SK-N-SH treated with all-trans-retinoic acid at 6 μM for 48 hours (cell line): ENCODE results near the gene CCDC40.
"Not testable (repeated sequence)": the region's sequence is repeated elsewhere in the genome, so short reads cannot be mapped to it uniquely, and the experiment has no call there.

Experiments
- ATAC-seq: fragments of 200-7000 bp; cut with Tn5 transposase; 3 replicates; pipeline ENCODE4 v1.9.1; 2020; ENCODE audit warnings: mild to moderate bottlenecking, moderate library complexity
- ARNTL ChIP-seq: fragments of 450-650 bp; formaldehyde crosslinking; IDR thresholded peaks from 2 replicates; pipeline ENCODE4 v1.5.0; 2020; ENCODE audit warnings: low read depth, mild to moderate bottlenecking, moderate library complexity, borderline replicate concordance
- BACH2 ChIP-seq: fragments of 250-450 bp; sonication (Bioruptor Pico); IDR thresholded peaks from 2 replicates; pipeline ENCODE4 v1.9.0; 2021; ENCODE audit warnings: mild to moderate bottlenecking, borderline replicate concordance
- CSDC2 ChIP-seq: fragments of 250-450 bp; sonication (Bioruptor Pico); IDR thresholded peaks from 2 replicates; pipeline ENCODE4 v1.5.0; 2020; ENCODE audit warnings: mild to moderate bottlenecking, moderate library complexity
- GLIS3 ChIP-seq: fragments of 250-450 bp; sonication (Bioruptor Pico); IDR thresholded peaks from 2 replicates; pipeline ENCODE4 v1.5.0; 2020; ENCODE audit warnings: mild to moderate bottlenecking, moderate library complexity
- ISL1 ChIP-seq: fragments of 250-450 bp; sonication (Bioruptor Pico); IDR thresholded peaks from 2 replicates; pipeline ENCODE4 v2.1.2; 2022; ENCODE audit warnings: mild to moderate bottlenecking, moderate library complexity
- OSR1 ChIP-seq: fragments of 250-450 bp; sonication (Bioruptor Pico); IDR thresholded peaks from 2 replicates; pipeline ENCODE4 v1.8.0; 2022; ENCODE audit warnings: moderate library complexity, mild to moderate bottlenecking, inconsistent platforms
- SNAI2 ChIP-seq: fragments of 250-450 bp; sonication (Bioruptor Pico); IDR thresholded peaks from 2 replicates; pipeline ENCODE4 v1.5.0; 2020; ENCODE audit warnings: mild to moderate bottlenecking, moderate library complexity
- TCF4 ChIP-seq: fragments of 250-450 bp; sonication (Bioruptor Pico); IDR thresholded peaks from 2 replicates; pipeline ENCODE4 v1.8.0; 2021; ENCODE audit warnings: mild to moderate bottlenecking, moderate library complexity, borderline replicate concordance
- ZFP3 ChIP-seq: fragments of 250-450 bp; sonication (Bioruptor Pico); IDR thresholded peaks from 2 replicates; pipeline ENCODE4 v1.5.0; 2020; ENCODE audit warnings: mild to moderate bottlenecking, moderate library complexity
- ZNF565 ChIP-seq: fragments of 450-650 bp; formaldehyde crosslinking; conservative IDR thresholded peaks from 2 replicates; pipeline ENCODE4 v1.5.0; 2020; ENCODE audit warnings: low read depth, mild to moderate bottlenecking, moderate library complexity
- ZNF70 ChIP-seq: fragments of 450-650 bp; formaldehyde crosslinking; IDR thresholded peaks from 2 replicates; pipeline ENCODE4 v1.5.0; 2020; ENCODE audit warnings: mild to moderate bottlenecking, moderate library complexity
- ZNF8 ChIP-seq: fragments of 450-650 bp; formaldehyde crosslinking; IDR thresholded peaks from 2 replicates; pipeline ENCODE4 v1.5.0; 2020; ENCODE audit warnings: mild to moderate bottlenecking, moderate library complexity
- TF ChIP-seq, protein P1 (sequence below): fragments of 250-450 bp; sonication (Bioruptor Pico); IDR thresholded peaks from 2 replicates; pipeline ENCODE4 v1.5.0; 2020; ENCODE audit warnings: mild to moderate bottlenecking, moderate library complexity
- TF ChIP-seq, protein P2 (sequence below): fragments of 250-450 bp; sonication (Bioruptor Pico); IDR thresholded peaks from 2 replicates; pipeline ENCODE4 v1.5.1; 2020; ENCODE audit warnings: low read depth, mild to moderate bottlenecking, moderate library complexity
- TF ChIP-seq, protein P3 (sequence below): fragments of 250-450 bp; sonication (Bioruptor Pico); IDR thresholded peaks from 2 replicates; pipeline ENCODE4 v1.8.0; 2020; ENCODE audit warnings: mild to moderate bottlenecking, moderate library complexity, borderline replicate concordance
- TF ChIP-seq, protein P4 (sequence below): fragments of 250-450 bp; sonication (Bioruptor Pico); IDR thresholded peaks from 2 replicates; pipeline ENCODE4 v1.5.1; 2021; ENCODE audit warnings: mild to moderate bottlenecking, moderate library complexity
- TF ChIP-seq, protein P5 (sequence below): fragments of 250-450 bp; sonication (Bioruptor Pico); IDR thresholded peaks from 2 replicates; pipeline ENCODE4 v1.8.0; 2021; ENCODE audit warnings: low read depth, mild to moderate bottlenecking, moderate library complexity, borderline replicate concordance

Gene CCDC40

DNA sequence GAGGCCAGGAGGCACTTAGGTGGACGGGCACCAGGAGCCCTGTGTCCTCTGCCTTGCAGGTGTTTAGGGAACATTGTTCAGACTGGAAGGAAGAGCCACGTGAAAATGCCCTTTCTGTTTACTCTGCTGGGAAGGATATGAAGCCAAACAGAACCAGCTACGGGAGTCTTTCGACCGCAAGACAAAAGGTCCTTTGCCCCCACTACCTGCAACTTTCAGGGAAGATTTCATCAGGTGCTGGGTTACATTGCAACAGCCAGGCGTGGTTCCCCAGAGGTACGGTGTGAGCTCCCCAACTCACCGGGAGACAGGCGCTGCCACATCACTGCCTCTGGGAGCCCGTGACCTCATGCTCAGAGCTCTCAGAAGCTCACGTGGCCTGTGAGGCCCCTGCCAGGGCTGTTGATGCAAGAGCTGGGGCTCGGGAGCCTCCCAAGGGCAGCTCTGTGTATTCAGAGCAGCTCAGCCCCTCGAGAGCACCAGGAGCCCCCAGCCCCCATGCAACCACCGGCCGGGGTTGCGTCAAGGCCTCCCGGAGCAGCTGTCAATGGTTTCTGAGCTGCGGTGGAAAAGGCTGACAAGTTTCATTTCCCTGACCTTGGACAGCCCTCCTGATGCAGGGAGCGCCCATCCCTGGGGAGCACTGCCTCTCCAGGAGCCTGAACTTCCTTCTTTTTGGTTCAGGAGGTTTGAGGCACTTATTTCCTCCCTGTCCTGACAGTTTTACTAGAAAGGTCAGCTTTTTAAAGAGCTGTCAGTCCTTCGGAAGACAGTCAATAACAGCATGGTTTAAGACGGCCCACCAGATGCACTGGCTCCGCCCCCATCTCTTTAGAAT is 42.8 kb upstream of the CCDC40 start:
- no peak for ATAC-seq
- no peak for TF ChIP-seq CSDC2 (CRISPR knock-in tag)
- no peak for TF ChIP-seq GLIS3
- no peak for TF ChIP-seq ISL1 (CRISPR knock-in tag)
- no peak for TF ChIP-seq ZFP3 (CRISPR knock-in tag)
- TF ChIP-seq, protein P1, sequence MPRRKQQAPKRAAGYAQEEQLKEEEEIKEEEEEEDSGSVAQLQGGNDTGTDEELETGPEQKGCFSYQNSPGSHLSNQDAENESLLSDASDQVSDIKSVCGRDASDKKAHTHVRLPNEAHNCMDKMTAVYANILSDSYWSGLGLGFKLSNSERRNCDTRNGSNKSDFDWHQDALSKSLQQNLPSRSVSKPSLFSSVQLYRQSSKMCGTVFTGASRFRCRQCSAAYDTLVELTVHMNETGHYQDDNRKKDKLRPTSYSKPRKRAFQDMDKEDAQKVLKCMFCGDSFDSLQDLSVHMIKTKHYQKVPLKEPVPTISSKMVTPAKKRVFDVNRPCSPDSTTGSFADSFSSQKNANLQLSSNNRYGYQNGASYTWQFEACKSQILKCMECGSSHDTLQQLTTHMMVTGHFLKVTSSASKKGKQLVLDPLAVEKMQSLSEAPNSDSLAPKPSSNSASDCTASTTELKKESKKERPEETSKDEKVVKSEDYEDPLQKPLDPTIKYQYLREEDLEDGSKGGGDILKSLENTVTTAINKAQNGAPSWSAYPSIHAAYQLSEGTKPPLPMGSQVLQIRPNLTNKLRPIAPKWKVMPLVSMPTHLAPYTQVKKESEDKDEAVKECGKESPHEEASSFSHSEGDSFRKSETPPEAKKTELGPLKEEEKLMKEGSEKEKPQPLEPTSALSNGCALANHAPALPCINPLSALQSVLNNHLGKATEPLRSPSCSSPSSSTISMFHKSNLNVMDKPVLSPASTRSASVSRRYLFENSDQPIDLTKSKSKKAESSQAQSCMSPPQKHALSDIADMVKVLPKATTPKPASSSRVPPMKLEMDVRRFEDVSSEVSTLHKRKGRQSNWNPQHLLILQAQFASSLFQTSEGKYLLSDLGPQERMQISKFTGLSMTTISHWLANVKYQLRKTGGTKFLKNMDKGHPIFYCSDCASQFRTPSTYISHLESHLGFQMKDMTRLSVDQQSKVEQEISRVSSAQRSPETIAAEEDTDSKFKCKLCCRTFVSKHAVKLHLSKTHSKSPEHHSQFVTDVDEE (CRISPR knock-in tag), result no peak
- no peak for TF ChIP-seq ZNF70 (CRISPR knock-in tag)
- no peak for TF ChIP-seq ZNF565 (CRISPR knock-in tag)
- TF ChIP-seq, protein P2, sequence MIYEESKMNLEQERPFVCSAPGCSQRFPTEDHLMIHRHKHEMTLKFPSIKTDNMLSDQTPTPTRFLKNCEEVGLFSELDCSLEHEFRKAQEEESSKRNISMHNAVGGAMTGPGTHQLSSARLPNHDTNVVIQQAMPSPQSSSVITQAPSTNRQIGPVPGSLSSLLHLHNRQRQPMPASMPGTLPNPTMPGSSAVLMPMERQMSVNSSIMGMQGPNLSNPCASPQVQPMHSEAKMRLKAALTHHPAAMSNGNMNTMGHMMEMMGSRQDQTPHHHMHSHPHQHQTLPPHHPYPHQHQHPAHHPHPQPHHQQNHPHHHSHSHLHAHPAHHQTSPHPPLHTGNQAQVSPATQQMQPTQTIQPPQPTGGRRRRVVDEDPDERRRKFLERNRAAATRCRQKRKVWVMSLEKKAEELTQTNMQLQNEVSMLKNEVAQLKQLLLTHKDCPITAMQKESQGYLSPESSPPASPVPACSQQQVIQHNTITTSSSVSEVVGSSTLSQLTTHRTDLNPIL, result no peak
- TF ChIP-seq ZNF8 (CRISPR knock-in tag), result no peak
- no peak for TF ChIP-seq SNAI2 (CRISPR knock-in tag)
- TF ChIP-seq, protein P3, sequence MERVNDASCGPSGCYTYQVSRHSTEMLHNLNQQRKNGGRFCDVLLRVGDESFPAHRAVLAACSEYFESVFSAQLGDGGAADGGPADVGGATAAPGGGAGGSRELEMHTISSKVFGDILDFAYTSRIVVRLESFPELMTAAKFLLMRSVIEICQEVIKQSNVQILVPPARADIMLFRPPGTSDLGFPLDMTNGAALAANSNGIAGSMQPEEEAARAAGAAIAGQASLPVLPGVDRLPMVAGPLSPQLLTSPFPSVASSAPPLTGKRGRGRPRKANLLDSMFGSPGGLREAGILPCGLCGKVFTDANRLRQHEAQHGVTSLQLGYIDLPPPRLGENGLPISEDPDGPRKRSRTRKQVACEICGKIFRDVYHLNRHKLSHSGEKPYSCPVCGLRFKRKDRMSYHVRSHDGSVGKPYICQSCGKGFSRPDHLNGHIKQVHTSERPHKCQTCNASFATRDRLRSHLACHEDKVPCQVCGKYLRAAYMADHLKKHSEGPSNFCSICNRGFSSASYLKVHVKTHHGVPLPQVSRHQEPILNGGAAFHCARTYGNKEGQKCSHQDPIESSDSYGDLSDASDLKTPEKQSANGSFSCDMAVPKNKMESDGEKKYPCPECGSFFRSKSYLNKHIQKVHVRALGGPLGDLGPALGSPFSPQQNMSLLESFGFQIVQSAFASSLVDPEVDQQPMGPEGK (CRISPR knock-in tag), result no peak
- no peak for TF ChIP-seq ARNTL (CRISPR knock-in tag)
- TF ChIP-seq, protein P4, sequence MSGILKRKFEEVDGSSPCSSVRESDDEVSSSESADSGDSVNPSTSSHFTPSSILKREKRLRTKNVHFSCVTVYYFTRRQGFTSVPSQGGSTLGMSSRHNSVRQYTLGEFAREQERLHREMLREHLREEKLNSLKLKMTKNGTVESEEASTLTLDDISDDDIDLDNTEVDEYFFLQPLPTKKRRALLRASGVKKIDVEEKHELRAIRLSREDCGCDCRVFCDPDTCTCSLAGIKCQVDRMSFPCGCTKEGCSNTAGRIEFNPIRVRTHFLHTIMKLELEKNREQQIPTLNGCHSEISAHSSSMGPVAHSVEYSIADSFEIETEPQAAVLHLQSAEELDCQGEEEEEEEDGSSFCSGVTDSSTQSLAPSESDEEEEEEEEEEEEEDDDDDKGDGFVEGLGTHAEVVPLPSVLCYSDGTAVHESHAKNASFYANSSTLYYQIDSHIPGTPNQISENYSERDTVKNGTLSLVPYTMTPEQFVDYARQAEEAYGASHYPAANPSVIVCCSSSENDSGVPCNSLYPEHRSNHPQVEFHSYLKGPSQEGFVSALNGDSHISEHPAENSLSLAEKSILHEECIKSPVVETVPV (CRISPR knock-in tag), result no peak

DNA sequence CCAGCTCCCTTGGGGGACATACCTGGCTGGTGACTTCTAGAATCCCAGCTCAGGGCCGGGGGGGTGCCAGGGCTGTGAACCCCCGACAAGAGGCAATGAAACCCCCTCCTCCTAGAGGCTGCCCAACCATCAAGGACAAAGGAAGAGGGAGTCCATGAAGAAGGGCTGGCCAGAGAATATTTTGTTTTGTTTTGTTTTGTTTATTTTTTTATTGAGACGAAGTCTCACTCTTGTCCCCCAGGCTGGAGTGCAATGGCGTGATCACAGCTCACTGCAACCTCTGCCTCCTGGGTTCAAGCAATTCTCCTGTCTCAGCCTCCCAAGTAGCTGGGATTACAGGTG is 42.2 kb upstream of the CCDC40 start:
- ATAC-seq, result not testable (repeated sequence)

DNA sequence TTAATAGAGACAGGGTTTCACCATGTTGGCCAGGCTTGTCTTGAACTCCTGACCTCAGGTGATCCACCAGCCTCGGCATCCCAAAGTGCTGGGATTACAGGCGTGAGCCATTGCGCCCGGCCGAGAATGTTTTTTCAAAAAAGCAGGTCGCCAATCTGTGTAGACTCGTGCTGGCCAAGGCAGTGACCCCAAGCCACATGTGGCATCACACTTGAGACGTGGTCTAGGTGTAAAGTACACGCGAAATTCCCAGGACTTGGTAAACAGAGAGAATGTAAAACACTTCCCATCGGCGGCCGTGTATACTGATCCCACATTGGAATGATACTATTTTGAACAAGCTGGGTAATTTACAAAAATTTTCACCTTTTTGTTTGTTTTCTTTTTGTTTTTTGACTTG is 41.8 kb upstream of the CCDC40 start:
- TF ChIP-seq ZFP3 (CRISPR knock-in tag) (no peak), ZNF8 (CRISPR knock-in tag) (no peak), BACH2 (CRISPR knock-in tag) (no peak), TCF4 (CRISPR knock-in tag) (no peak), GLIS3 (no peak)
- TF ChIP-seq, protein P3 (CRISPR knock-in tag), result no peak
- no peak for ATAC-seq

DNA sequence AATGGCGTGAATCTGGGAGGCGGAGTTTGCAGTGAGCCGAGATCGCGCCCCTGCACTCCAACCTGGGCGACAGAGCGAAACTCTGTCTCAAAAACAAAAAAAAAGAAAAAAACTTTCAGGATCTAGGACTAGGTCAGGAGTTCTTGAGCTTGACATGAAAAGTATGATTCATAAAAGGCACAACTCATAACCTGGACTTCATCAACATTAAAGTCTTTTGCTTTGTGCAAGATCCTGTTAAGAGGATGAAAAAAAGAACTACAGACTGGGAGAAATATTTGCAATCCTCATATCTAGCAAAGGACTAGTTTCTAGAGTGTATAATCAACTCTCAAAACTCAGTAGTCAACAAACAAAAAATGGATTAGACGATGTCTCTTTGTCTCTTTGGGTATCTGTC is 40.7 kb upstream of the CCDC40 start:
- no peak for ATAC-seq
- TF ChIP-seq ISL1 (CRISPR knock-in tag), result no peak
- no peak for TF ChIP-seq CSDC2 (CRISPR knock-in tag)
- TF ChIP-seq, protein P5, sequence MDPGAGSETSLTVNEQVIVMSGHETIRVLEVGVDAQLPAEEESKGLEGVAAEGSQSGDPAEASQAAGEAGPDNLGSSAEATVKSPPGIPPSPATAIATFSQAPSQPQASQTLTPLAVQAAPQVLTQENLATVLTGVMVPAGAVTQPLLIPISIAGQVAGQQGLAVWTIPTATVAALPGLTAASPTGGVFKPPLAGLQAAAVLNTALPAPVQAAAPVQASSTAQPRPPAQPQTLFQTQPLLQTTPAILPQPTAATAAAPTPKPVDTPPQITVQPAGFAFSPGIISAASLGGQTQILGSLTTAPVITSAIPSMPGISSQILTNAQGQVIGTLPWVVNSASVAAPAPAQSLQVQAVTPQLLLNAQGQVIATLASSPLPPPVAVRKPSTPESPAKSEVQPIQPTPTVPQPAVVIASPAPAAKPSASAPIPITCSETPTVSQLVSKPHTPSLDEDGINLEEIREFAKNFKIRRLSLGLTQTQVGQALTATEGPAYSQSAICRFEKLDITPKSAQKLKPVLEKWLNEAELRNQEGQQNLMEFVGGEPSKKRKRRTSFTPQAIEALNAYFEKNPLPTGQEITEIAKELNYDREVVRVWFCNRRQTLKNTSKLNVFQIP, result no peak
- TF ChIP-seq, protein P3 (CRISPR knock-in tag), result no peak
- TF ChIP-seq TCF4 (CRISPR knock-in tag), result no peak
- TF ChIP-seq ZNF565 (CRISPR knock-in tag), result no peak
- TF ChIP-seq OSR1, result no peak
- TF ChIP-seq, protein P2, result no peak
